Skeletal muscle tissue (tissue), 4 donors: ENCODE measurements around the gene SEPTIN5. TPM values are rescaled to one million over a fixed set of nuclear protein-coding genes. Genes with fewer than 3 reads are reported as not detected.

Experiments used
- H3K27ac ChIP-seq: one replicate; pipeline ENCODE4 v1.7.0; 2013; ENCODE audit warnings: mild to moderate bottlenecking, low read depth, low read length, inconsistent platforms
- H3K27me3 ChIP-seq, 3 donors: one replicate each; pipeline ENCODE4 v1.7.0; 2013; ENCODE audit warnings: low read length in 3 of 3; ENCODE audit not compliant: control insufficient read depth in 3 of 3, insufficient read depth in 3 of 3
- H3K36me3 ChIP-seq, 3 donors: one replicate each; pipeline ENCODE4 v1.7.0; 2013; ENCODE audit warnings: low read length in 3 of 3; ENCODE audit not compliant: control insufficient read depth in 3 of 3, insufficient read depth in 3 of 3
- H3K4me1 ChIP-seq, 3 donors: one replicate each; pipeline ENCODE4 v1.7.0; 2013; ENCODE audit warnings: low read length in 3 of 3, mild to moderate bottlenecking in 3 of 3; ENCODE audit not compliant: control insufficient read depth in 3 of 3, insufficient read depth in 3 of 3
- H3K4me3 ChIP-seq, 3 donors: one replicate each; pipeline ENCODE4 v1.7.0; 2013; ENCODE audit warnings: low read length in 3 of 3
- H3K9ac ChIP-seq, 3 donors: one replicate each; pipeline ENCODE4 v1.7.0; 2013; ENCODE audit warnings: low read length in 3 of 3, mild to moderate bottlenecking in 3 of 3, moderate library complexity in 2 of 3, low read depth in 1 of 3
- H3K9me3 ChIP-seq, 3 donors: one replicate each; pipeline ENCODE4 v1.7.0; 2013; ENCODE audit warnings: low read length in 3 of 3; ENCODE audit not compliant: control insufficient read depth in 3 of 3
- total RNA-seq: library from RNA; depleted of rRNA; stranded (reverse); fragments of >200 nt; gene quantifications from one replicate; pipeline ENCODE4 v1.2.3, GENCODE V29; 2014
- donor health status: Osteomylitis.

SEPTIN5 gene
- total RNA-seq, 1 donor from 2014 or later, result 28.7 TPM

DNA sequence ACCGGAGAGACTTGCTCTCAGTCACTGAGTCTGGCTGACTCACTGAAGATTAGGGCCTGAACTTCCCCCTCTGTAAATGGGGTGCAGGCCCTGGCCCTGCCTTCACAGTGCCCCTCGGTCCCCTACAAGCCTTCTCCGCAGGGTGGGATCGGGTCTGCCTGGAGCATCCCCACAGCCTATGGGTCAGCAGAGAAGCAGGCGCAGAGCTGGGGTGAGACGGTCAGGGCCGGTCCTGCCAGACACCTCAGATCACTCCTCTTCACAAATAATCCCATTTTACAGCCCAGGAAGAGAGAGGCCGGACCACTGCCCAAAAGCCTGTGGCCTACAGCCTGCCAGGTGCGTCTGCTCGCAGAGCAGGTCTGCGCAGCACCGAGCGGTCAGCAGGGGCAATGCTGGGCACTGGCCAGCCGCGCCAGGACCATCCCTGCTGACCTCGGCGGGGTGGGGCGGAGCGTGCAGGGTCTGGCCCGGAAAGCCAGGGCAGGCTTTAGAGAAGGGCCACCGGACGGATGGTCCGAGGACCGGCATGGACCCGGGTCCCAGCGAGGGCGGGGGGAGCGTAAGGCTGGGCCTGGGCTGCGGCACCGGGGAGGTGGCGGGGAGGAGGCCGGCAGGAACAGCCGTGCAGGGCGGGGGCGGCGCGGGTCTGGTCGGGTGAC, 522 bp upstream of the SEPTIN5 start:
- peak overlapping the region; percentile 31 to 65 (median 57) for H3K4me3 ChIP-seq
- peaks cover 23 to 39% (median 34%) of the 10 kb centered on the region in 3 donors for H3K4me1 ChIP-seq
- peaks cover 4 to 6% (median 5%) of the 10 kb centered on the region in 3 donors for H3K27me3 ChIP-seq
- H3K27ac ChIP-seq, result no peak overlapping the region
- H3K9ac ChIP-seq, result peak overlapping the region; percentile 22 to 70 (median 23)
- no peaks in the 10 kb centered on the region for H3K9me3 ChIP-seq
- no peaks in the 10 kb centered on the region for H3K36me3 ChIP-seq

DNA sequence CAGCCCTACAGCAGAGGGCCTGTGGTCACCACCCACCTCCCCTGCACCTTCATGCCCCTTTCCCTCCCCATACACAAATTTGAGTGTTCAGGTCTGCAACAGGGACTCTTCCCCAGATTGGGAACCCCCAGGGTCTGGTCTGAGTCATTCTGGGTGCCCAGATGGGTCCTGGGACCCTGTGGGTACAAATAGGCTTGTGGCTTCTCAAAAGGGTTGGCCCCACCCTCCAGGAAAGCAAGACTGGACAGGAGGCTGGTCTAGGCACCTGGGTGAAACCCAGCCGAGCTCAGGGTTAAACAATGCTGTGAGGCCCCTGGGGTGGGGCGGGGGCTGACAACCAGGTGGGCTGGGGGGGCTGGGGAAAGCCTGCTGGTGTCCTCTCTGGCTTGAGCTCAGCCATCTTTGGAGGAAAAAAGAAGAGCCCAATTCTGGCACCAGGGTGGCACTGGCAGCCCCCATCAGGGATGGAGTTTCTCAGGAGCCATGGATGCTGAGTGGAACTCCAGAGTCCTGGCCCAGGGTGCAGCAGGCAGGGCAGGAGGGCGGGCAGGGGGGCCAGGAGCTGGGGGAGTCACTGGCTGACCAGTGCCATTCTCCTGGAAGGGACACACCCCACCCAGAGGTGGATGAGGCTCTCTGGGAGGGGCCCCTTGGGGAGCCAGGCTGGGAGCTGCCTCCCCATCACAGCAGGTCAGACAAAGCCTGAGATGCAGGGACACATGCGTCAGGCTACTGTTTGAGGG, 1.1 kb downstream of the SEPTIN5 start:
- Histone ChIP-seq H3K27ac (no peak overlapping the region), H3K9me3 (no peaks in the 10 kb centered on the region), H3K27me3 (peaks cover 4 to 18% (median 5%) of the 10 kb centered on the region in 3 donors), H3K36me3 (no peaks in the 10 kb centered on the region), H3K4me1 (peaks cover 13 to 29% (median 26%) of the 10 kb centered on the region in 3 donors), H3K4me3 (peak overlapping the region in 2 of 3 donors; percentile 61 to 63), H3K9ac (peak overlapping the region in 2 of 3 donors; percentile 50 to 71)

DNA sequence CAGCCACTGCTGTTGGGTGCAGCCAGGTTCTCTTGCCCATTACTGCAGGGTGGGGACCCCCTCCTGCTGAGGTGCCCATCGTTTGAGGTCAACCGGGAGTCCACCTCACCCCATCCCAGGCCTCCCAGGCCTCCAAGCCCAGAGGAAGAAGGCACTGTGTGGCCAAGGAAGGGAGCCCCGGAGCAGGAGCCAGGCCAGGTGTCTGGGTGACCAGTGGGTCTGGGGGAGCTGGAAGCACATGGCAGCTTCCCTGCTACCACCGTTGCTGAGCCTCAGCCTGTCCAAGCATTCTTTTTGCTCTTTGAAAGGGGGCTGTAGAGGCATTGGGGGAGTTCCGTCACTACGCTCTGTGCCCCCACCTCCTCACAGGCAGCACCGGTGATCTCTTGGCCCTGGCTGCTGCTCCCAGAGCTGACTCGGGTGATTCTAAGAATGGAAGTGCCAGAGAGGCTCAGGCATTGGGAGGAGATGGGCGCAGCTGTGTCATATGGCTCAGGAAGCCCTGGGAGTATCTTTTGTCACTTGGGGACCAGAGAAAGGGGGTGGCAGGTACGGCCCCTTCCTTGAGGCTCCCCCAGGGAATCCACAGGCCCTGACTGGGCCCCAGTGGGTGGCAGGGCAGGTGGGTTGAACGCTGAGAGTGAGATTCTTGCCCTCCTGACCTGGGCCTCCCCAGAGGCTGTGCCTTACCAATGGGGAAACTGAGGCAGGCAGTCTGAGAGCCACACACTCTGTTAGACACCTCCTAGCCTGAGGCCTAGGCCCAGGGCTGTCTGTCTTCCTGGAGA, 1.9 kb downstream of the SEPTIN5 start:
- Histone ChIP-seq H3K36me3 (peaks cover 0 to 3% (median 0%) of the 10 kb centered on the region in 3 donors), H3K4me3 (no peak overlapping the region), H3K9me3 (no peaks in the 10 kb centered on the region), H3K4me1 (peaks cover 13 to 29% (median 26%) of the 10 kb centered on the region in 3 donors), H3K9ac (no peak overlapping the region), H3K27me3 (peaks cover 4 to 19% (median 5%) of the 10 kb centered on the region in 3 donors), H3K27ac (no peak overlapping the region)

DNA sequence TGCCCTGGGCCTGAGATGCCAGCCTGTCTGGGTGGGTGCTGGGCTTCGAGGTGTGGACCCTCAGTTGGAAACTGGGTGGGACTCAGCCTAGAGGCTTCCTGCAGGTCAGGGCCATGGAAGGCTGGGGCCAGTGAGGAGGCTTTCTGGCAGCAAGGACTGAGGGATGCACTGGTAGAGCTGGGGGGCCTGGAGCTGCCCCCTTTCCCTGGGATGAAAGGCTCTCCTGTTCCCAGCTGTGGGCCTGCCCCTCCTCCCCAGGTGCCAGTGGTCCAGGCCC, 2.5 kb downstream of the SEPTIN5 start:
- H3K4me1 ChIP-seq, result peaks cover 13 to 29% (median 26%) of the 10 kb centered on the region in 3 donors
- H3K9ac ChIP-seq, result no peak overlapping the region
- peaks cover 4 to 23% (median 5%) of the 10 kb centered on the region in 3 donors for H3K27me3 ChIP-seq

DNA sequence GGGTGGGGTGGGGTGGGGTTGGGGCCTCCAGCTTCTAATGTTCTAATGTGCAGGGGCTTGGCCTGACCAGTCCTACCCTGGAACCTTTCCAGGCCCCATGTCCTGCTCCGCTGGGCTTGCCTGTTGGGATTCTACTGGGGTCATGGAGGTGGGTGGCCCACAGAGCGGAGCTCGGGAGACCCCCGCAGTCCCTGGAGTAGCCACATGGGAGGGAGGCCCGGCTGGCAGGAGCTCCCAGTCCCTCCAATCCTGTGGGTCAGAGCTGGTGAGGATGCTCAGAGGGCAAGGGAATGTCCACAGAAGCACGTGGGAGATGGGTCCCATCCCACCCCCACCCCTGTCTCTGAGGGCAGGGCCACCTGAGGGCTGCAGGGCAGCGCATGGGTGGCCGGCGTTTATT, 2.9 kb downstream of the SEPTIN5 start:
- no peak overlapping the region for H3K27ac ChIP-seq
- peak overlapping the region in 2 of 3 donors; percentile 43 to 71 for H3K4me3 ChIP-seq
- no peaks in the 10 kb centered on the region for H3K9me3 ChIP-seq
- H3K9ac ChIP-seq, result no peak overlapping the region
- H3K4me1 ChIP-seq, result peaks cover 13 to 29% (median 26%) of the 10 kb centered on the region in 3 donors
- H3K27me3 ChIP-seq, result peaks cover 4 to 24% (median 5%) of the 10 kb centered on the region in 3 donors
- peaks cover 0 to 3% (median 0%) of the 10 kb centered on the region in 3 donors for H3K36me3 ChIP-seq

More for the DNA sequence above, 2.5 kb downstream of the SEPTIN5 start:
- peaks cover 0 to 3% (median 0%) of the 10 kb centered on the region in 3 donors for H3K36me3 ChIP-seq
- H3K9me3 ChIP-seq, result no peaks in the 10 kb centered on the region
- H3K27ac ChIP-seq, result no peak overlapping the region
- no peak overlapping the region for H3K4me3 ChIP-seq

DNA sequence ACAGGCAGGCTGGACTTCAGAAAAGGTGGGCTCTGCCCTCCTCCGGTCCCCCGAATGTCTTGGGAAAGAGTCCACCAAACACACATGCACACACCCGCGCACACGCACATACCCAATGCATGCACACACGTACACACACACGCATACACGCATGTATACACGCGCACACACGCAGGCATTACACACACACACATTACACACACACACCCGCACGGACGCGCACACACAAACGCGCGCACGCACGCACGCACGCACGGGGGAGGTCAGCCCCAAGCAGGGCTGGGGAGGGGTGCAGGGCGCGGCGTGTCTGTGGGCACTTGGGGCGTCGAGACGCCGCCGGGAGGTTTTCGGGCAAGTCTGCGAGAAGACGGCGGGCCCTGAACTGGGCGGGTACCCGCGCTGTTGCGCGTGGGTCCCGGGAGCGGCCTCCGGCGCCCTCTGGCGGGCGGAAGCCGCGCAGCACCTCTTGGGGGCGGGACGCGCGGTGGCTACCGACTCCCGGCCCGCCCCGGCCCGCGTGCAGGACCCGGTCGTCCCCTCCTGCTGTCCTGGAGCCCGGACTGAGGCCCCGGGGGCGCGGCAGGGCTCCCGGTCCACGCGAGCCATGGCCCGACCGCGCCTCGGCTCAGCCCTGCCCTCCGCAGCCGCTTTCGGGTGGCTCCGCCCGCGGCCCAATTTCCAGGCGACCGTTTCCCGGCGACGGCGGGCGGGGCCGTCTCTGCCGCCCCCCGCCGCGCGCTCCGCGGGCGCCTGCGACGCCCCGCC, 3.6 kb downstream of the SEPTIN5 start:
- peak overlapping the region in 2 of 3 donors; percentile 71 to 74 for H3K9ac ChIP-seq
- H3K9me3 ChIP-seq, result no peaks in the 10 kb centered on the region
- H3K27me3 ChIP-seq, result peaks cover 4 to 24% (median 5%) of the 10 kb centered on the region in 3 donors
- peak overlapping the region; percentile 43 to 72 (median 71) for H3K4me3 ChIP-seq
- H3K4me1 ChIP-seq, result peaks cover 13 to 29% (median 26%) of the 10 kb centered on the region in 3 donors
- no peak overlapping the region for H3K27ac ChIP-seq
- H3K36me3 ChIP-seq, result peaks cover 0 to 3% (median 2%) of the 10 kb centered on the region in 3 donors

DNA sequence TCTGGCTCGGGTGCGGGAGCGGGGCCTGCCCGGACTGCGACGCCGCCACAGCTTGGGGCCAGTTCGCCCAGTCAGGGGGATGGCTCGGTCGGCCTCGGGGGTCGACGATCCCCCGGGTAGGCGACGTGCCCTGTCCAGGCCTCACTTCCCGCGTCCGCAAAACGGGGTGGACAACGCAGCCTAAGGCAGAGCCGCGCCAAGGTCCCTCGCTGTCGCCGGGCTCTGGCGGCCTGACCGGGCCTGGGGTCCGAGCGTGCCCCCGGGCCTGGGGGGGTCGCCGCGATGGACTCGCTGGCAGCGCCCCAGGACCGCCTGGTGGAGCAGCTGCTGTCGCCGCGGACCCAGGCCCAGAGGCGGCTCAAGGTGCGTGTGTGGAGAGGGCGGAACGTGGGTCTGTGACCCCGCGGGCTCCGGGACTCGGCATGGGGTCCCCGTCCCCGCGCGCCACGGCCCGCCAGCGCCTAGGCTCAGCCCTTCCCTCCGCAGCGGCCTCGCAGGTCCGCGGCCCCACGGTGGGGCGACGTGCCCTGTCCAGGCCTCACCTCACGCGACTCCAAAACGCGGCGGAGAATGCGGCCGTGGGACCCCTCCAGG, 4.2 kb downstream of the SEPTIN5 start:
- peak overlapping the region; percentile 51 to 74 (median 71) for H3K9ac ChIP-seq
- H3K27ac ChIP-seq, result no peak overlapping the region
- no peaks in the 10 kb centered on the region for H3K9me3 ChIP-seq
- H3K27me3 ChIP-seq, result peaks cover 4 to 24% (median 6%) of the 10 kb centered on the region in 3 donors
- H3K4me1 ChIP-seq, result peaks cover 13 to 32% (median 31%) of the 10 kb centered on the region in 3 donors
- peak overlapping the region in 2 of 3 donors; percentile 71 to 72 for H3K4me3 ChIP-seq
- peaks cover 0 to 3% (median 2%) of the 10 kb centered on the region in 3 donors for H3K36me3 ChIP-seq

DNA sequence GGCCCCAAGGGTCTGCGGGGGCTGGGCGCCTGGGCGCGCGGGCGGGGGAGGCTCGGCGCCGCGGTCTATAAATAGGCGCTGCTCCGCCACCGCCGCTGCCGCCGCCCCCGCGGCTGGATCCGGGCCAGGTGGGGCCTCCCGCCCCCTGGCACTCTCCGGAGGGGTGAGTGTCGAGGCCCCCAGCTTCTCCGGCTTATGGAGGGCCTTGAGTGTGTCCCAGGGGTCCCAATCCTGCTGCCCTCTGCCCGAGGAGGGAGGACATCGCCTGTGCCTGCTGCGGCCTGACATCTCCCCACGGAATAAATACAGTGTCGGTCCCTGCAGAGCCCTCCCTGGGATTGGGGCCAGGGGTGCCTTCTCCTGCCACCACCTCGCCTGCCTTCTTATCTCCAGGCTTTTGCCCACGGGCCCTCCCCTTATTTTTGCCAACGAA, 4.8 kb downstream of the SEPTIN5 start:
- no peak overlapping the region for H3K27ac ChIP-seq
- H3K4me3 ChIP-seq, result peak overlapping the region in 2 of 3 donors; percentile 71 to 72
- no peaks in the 10 kb centered on the region for H3K9me3 ChIP-seq
- H3K4me1 ChIP-seq, result peaks cover 13 to 31% (median 29%) of the 10 kb centered on the region in 3 donors
- peaks cover 0 to 3% (median 2%) of the 10 kb centered on the region in 3 donors for H3K36me3 ChIP-seq
- H3K27me3 ChIP-seq, result peaks cover 4 to 24% (median 8%) of the 10 kb centered on the region in 3 donors
- H3K9ac ChIP-seq, result peak overlapping the region in 2 of 3 donors; percentile 32 to 74
